Body of pancreas (tissue), 4 donors: ENCODE data around the gene ANP32B.

Experiments used
- CTCF ChIP-seq, 7 experiments: fragments of 450-650 bp in 4 of 7; fragments of 200-600 bp in 3 of 7; sonication (generic) in 3 of 7; IDR thresholded peaks; one replicate each; pipeline ENCODE4 v1.5.1; 2016 to 2019; ENCODE audit warnings: antibody characterized with exemption in 7 of 7
- POLR2A ChIP-seq, 3 donors: fragments of 450-650 bp; IDR thresholded peaks; one replicate each; pipeline ENCODE4 v1.6.1; 2016; ENCODE audit warnings: antibody characterized with exemption in 3 of 3, mild to moderate bottlenecking in 2 of 3

DNA sequence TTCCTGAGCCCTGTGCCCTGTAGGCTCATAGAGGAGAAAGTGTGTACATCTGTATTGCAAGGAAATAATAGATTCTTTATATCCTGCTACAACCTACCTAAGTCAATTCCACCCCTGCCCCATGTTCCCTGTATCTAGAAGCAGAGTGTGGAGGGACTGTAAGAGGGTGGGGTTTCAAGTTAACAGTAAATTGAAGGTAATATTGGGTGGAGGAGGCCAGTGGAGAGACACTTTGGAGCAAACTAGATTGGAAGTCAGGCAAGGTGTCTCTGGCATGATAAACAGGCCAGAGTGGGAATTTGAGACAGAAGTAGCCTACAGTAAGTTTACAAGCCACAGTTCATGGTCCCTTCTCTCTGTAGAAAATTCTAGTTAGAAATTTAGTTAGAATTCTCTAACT, 42.9 kb upstream of the ANP32B start:
- TF ChIP-seq CTCF (IDR thresholded peaks at IDR 0.05) (no peak), POLR2A (IDR thresholded peaks at IDR 0.05) (no peak)
